EH (cell line): Measurements from ENCODE around the gene TBC1D3I.
"Not testable (repeated sequence)": the region's sequence is repeated elsewhere in the genome, so short reads cannot be mapped to it uniquely, and the experiment has no call there.

Experiments
- DNase-seq: peaks from one replicate; pipeline ENCODE4 v3.0.0-alpha.2; 2015; ENCODE audit warnings: low read depth

The TBC1D3I gene

DNA sequence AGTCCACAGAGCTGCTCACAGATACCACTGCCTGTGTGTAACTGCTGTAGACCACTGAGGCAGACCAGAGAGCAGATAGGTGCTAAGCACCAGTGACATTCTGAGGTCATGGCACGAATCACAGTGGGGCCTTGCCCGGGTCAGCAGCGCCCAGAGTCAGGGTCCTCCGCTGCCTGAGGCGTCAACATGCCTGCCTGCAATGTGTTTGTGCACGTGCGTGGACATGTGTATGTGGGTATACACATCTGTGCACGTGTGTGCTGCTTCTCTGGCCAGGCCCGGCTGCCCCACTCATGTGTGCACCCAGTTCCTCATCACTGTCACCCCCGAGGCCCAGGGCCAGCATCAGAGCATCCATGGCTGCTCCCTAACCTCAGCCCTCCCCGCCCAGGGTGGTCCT is at the start of gene TBC1D3I:
TSS of gene TBC1D3I (minus strand) at position 101 of the 400 bp plus-strand sequence. CDS start 1,585 bp downstream, outside the sequence.
- DNase-seq: not testable (repeated sequence)

DNA sequence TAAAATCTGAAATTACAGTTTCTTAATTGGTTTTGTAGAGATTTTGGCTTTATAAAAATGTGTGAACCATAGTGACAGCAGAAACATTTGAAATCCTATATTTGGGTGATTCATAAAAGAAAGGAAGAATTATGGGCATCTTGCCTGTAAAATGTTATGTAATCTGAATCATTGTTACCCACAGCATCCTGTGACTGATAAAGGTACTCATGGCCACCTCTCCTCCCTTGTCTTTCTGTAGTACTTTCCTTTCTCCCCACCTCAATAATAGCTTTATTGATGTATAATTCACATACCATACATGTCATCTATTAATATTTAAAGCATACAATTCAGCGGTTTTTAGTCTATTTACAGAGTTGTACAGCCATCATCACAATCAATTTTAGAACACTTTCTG is 30.8 kb upstream of the TBC1D3I start:
- DNase-seq: not testable (repeated sequence)

DNA sequence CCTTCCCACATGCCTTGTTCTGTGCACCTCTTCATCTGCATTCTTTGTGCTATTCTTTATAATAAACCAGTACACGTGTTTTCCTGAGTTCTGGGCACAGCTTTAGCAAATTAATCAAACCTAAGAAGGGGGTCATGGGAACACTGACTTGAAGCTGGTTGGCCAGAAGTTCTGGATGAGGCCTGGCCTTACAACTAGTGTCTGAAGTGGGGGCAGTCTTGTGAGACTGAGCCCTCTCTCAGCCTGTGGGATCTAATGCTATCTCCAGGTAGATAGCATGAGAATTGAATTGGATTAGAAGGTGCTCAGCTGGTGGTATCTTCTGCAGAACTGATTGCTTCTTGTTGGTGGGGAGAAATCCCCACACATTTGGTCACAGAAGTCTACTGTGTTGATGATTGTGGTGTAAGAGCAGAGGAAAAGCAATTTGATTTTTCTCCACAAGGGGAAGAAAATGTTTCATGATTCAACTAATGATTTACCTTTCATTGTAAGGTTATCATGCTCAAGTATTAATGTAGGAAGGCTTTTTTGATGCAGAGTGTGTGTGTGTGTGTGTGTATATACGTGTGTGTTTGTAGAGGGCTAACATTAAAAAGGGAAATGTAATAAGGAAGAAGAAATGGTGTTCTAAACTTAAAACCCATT is 25.7 kb upstream of the TBC1D3I start:
- DNase-seq: not testable (repeated sequence)

DNA sequence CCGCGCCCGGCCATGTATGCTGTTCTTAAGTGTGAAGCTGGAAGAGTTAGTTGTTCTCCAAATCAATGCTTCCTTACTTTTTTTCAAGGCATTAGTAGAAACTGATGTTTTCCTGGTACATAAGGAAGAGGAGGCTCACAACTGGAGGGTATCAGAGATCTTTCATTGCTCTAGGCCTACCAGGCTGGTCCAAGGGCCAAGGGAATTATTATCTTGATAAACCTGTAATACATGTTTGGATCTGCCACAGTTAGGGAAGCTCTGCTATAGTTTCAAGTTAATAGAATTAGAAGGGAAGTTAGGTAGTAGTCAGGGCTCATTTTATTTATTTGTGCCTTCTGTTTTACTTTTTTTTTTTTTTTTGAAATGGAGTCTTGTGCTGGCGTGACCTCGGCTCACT is 19.8 kb upstream of the TBC1D3I start:
- DNase-seq: not testable (repeated sequence)

DNA sequence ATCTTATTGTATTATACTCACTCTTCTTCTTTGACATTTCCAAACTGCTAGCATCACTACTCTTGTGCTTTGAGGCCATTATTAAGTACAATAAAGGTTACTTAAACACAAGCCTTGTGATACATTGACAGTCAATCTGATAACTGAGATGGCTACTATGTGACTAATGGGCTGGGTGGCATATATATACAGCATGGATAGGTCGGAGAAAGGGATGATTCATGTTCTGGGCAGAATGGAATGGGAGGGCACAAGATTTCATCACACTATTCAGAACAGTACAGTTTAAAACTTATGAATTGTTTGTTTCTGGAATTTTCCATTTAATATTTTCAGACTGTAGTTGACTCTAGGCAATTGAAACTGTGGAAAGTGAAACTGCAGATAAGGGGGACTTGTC is 18.9 kb upstream of the TBC1D3I start:
- DNase-seq: not testable (repeated sequence)

DNA sequence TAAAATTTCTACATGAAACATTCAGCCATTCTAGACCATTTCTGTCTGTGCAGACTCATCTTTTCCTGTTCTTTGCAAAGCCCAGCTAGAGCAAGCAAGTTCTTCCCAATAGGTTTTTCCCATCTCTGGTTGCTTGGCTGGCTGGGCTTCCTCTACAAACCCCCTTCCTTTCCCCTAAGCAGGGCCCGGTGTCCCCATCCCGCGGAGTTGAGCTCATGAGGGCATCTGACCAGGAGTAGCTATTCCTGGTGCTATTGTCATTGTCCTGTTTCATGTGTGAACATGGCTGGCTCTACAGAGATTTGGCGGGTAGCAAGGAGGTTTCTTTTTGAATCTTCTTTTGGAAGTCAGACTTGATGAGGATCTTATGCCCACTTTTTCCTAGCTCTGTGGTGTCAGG is 22.3 kb downstream of the TBC1D3I start:
- DNase-seq: not testable (repeated sequence)

DNA sequence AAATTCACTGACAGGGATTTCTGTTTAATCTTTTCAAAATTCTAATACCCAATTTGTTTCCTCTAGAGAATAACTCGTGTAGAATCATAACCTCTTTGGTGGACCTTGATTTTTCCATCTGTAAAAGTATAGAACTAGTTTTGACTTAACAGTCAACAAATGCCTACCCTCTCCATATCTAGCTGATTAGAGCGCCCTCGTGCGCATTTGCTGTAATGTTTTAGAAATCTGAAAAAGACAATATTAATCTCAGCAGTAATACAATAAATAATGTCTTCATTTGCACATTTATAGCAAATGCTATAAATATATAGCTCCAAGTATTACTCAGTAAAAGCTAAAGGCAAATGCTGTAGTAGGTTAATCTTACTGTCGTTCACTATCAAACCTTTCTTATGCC is 34.7 kb downstream of the TBC1D3I start:
- not testable (repeated sequence) for DNase-seq

DNA sequence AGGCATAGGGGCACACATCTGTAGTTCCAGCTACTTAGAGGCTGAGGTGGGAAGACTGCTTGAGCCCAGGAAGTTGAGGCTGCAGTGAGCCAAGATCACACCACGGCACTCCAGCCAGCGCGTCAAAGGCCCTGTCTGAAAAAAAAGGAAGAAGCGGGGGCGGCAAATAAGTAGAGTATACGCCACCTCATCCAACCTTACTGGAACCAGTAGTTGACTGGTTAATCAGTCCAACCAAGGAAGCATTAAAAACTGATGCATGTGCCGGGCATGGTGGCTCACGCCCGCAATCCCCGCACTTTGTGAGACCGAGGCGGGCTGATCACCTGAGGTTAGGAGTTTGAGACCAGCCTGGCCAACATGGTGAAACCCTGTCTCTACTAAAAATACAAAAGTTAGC is 41.4 kb downstream of the TBC1D3I start:
- DNase-seq: not testable (repeated sequence)

DNA sequence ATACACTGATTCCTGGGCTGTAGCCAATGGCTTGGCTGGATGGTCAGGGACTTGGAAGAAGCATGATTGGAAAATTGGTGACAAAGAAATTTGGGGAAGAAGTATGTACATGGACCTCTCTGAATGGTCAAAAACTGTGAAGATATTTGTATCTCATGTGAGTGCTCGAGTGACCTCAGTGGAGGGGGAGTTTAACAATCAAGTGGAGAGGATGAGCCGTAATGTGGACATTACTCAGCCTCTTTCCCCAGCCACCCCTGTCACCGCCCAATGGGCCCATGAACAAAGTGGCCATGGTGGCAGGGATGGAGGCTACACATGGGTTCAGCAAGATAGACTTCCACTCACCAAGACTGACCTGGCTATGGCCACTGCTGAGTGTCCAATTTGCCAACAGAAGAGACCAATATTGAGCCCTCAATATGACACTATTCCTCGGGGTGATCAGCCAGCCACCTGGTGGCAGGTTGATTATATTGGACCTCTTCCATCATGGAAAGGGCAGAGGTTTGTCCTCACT is 42.7 kb downstream of the TBC1D3I start:
- DNase-seq: not testable (repeated sequence)

DNA sequence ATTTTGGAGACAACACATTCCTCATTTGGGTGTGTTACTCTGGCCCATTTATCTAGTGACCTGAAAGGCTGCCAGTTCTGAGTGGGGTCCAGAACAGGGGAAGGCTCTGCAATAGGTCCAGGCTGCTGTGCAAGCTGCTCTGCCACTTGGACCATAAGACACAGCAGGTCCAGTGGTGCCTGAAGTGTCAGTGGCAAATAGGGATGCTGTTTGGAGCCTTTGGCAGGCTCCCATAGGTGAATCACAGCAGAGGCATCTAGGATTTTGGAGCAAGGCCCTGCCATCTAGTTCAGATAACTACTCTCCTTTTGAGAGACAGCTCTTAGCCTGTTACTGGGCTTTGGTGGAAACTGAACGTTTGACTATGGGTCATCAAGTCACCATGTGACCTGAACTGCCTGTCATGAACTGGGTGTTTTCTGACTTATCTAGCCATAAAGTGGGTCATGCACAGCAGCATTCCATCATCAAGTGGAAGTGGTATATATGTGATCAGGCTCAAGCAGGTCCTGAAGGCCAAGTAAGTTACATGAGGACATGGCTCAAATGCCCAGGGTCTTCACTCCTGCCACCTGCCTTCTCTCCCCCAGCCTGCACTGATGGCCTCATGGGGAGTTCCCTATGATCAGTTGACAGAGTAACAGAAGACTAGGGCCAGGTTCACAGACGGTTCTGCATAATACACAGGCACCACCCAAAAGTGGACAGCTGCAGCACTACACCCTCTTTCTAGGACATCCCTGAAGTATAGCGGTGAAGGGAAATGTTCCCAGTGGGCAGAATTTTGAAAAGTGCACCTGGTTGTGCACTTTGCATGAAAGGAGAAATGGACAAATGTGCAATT is 43.4 kb downstream of the TBC1D3I start:
- DNase-seq: peak; percentile 11

DNA sequence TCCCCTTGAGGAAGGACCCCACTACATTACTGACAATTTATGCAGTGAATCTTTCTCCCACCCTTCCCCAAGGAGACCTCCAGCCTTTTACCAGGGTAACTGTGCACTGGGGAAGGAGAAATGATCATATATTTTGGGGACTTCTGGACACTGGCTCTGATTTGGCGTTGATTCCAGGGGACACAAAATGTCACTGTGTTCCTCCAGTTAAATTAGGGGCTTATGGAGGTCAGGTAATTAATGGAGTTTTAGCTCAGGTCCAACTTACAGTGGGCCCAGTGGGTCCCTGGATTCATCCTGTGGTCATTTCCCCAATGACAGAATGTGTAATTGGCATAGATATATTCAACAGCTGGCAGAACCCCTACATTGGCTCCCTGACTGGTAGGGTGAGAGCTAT is 44.8 kb downstream of the TBC1D3I start:
- not testable (repeated sequence) for DNase-seq

DNA sequence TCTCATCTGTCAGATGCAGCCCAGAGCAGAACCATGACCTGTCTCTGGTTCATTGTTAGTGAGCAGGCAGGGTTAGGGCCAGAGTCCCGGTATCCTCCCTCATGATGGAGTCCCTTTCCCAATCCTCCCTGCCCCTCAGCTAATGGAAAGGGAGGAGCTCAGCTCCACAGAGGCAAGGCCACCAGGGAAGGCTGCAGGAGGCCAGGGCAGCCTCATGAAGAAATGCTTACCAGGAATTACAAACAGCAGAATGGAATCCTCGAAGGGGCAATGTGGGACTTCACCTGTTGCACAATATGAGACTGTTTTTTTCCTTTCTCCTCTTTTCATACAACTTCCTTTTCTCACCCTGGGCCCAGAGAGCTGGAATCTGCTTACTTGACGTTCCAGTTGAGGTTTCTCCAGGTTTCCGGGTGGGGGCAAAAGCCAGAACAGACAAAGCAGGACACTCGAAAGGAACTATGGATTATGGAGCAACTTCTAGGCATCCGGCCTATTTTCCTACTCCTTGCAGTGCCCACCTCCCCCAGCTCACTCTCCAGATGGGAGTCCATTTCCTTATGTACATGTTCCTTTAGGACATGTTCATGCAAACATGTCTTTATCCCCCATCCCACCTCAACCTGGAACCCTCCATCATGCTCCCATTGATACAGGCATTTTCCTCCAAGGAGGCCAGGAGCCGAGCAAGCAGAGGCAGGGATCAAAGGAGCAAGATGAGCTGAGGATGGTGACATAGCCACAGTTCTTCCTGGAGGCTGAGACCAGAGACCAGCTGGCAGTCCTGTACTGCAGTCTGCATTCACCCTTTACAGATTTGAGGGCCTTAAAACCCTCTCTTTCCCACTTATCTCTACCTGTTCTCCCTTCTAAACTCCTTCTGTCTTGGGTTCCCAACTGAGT is 48.7 kb downstream of the TBC1D3I start:
- DNase-seq: not testable (repeated sequence)

DNA sequence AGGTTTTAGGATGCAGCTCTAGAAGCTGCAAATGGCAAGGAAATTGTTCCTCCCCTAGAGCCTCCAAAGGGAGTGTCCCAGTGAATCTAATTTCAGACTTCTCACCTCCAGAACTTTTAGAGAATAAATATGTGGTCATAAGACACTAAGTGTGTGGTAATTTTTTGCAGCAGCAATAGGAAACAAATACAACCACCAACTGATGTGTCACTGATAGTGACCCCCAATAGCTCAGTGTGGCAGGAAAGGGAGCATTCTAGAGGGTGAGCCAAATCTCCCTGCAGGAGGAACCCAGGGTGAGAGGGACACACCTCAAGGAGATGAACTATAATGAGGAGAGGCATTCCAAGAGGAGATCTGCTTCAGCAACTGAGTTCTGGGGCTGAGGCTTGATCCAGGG is 49.5 kb downstream of the TBC1D3I start:
- DNase-seq: no peak

DNA sequence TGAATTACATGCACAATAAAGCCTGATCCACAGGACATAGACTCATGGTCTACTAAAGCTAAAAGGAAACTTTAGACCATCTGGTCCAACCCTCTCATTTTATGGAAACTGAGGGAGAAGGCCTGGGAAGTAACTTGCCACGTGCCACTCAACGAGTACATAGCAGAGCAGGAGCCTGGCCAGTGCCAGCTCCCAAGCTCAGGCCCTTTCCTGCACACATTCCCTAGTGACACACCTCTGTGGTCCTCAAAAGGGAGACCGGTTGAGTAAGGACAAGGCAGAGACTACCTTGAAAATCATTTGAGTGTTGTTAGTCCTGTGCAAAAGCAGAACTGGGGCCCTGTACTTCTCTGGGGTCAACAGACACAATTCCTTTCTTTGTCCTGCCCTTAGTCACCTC is 50.7 kb downstream of the TBC1D3I start:
- DNase-seq: no peak

DNA sequence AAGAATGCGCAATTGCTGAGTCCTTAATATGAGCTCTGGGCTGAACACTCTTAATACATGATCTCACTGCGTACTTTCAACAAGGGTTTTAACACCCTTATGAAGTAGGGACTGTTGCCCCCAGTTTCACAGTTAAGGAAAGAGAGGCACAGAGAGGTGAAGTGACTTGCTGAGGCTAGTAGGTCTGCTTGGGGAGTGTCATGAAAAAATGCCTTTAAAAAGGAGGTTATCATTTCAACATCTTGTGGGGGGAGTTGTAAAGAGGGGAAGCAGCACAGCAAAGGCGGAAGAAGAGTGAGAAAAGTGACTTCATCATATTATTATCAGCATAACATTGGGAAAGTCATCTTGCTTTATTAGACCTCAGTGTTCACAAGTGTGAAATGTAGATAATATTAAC is 51.4 kb downstream of the TBC1D3I start:
- DNase-seq: no peak

DNA sequence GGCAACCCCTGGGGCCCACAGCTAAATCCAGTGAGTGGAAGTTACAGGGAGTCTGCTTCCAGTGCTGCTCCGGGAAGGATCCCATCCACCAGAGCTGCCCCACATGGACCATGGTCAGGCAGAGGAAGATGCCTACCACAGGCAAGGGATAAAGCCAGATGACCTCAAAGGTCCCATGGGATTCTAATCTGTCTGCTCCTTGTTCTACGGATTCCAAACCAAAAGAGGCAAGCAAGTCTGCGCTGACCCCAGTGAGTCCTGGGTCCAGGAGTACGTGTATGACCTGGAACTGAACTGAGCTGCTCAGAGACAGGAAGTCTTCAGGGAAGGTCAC is 52.1 kb downstream of the TBC1D3I start:
- DNase-seq: no peak

DNA sequence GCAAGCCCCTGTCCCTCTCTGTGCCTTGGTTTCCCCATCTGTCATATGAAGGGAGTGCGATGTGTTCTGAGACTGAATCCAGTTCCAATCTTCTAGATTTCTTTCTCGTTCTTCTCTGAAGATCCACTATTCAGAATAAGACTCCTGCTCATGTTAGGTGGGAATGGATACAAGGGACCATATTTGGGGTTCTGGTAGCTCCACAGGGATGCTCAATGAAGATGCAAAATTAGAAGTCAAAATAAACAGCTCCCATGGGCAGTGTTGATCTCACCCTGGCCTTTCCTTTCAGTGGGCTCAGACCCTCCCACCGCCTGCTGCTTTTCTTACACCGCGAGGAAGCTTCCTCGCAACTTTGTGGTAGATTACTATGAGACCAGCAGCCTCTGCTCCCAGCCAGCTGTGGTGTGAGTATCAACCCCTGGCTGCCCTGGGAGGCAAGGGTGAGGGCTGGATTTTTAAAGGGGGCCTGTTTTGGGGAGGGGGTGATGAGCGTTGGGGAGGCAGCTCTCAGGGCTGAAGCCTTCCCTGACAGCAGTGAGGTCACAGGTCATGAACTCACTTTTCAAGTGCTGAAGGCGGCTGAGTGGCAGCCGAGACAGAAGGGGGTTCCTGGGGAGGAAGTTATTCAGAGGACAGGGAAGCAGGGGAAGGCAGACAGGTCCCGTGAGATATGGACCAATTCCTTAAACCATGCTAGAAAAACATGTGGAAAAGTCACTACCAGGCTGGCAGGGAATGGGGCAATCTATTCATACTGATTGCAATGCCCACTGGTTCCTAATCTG is 52.7 kb downstream of the TBC1D3I start:
- DNase-seq: not testable (repeated sequence)

DNA sequence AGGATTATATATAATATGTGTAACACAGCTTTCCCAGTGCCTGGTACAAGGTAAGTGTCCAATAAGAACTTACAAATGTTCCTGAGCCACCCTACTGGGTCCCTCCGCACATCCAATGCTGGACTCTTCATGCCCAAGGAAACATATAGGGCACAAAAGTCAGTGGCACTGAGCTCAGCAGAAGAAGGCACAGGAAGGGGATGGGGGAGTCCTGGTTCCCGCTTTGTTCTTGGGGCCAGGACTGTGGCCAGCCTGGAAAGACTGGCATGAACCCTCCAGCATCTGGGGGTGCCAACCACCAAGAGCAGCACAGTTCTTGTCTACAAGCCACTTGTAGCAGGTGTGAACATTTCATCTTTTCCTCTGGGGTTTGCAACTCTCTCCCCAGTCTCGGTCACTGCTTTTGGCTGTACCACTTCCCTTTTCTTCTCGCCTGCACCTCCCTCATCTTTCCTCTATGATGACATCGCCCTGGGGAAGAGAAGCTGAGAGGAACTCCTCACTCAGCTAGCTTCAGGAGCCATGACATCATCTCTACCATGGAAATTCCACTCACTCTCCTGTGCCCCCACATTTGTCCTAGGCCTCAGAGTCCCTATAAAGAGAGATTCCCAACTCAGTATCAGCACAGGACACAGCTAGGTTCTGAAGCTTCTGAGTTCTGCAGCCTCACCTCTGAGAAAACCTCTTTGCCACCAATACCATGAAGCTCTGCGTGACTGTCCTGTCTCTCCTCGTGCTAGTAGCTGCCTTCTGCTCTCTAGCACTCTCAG is 53.7 kb downstream of the TBC1D3I start, which contains the start of gene CCL4L2:
TSS of gene CCL4L2 (plus strand) at position 625 of the 773 bp plus-strand sequence.
- not testable (repeated sequence) for DNase-seq

DNA sequence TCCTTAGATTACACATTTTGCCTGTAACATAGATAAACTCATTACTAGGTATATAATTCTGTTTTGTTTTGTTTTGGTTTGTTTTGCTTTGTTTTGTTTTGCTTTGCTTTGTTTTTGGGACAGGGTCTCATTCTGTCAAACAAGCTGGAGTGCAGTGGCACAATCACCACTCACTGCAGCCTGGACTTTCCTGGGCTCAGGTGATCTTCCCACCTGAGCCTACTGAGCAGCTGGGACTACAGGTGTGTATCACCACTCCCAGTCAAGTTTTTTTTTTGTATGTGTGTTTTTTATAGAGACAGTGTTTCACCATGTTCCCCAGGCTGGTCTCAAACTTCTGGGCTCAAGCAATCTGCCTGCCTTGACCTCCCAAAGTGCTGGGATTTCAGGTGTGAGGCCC is 54.8 kb downstream of the TBC1D3I start:
- no peak for DNase-seq

DNA sequence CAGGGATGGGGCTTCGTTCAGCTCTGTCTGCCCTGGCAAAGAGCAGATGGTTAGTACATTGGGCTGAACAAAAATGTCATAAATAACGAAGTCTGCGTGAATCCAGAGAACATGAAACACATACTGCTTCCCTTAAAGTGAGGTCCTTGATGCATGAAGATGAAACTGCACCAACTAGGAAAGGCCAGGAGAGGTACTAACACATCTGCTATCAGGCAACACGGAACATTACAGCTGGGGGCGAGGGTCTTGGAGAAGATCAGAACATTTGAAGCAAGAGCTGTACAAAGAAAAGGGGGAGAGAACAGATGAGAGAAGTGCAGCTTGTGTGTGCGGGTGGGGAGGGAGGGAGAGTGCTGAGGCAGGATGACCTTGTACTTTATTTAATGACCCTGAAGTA is 57.0 kb downstream of the TBC1D3I start:
- DNase-seq: not testable (repeated sequence)

DNA sequence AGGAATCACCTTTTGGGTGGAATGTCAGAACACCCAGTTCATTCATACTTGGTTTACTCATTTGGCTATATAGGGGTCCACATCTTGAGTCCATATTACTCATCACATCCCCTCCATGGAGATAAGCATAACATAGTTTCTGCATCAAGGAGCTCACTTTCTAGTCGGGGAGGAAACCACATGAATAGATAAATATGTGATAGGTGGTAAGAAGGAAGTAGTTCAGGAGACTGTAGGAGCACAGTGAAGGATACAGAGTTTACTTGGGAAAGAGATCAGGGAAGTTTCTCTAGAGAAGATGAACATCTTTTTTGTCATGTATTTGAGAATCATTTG is 57.9 kb downstream of the TBC1D3I start:
- DNase-seq: not testable (repeated sequence)
